ENCODE data around the gene BMI1.
A peak's percentile ranks its signal among the peaks of the same experiment; 100 is the strongest.

BMI1 gene

GRCh38 chr10:22324413-22324812 is 3.5 kb downstream of the BMI1 start:
- TF ChIP-seq CTCF (IDR thresholded peaks at IDR 0.05; ENCODE audit: low read depth, low read length, poor library complexity, severe bottlenecking) (no peak), EZH2phosphoT487 (IDR thresholded peaks at IDR 0.05; ENCODE audit: borderline replicate concordance, low read length) (peak; percentile 69)
- Histone ChIP-seq H3K4me1 (ENCODE audit: control insufficient read depth, low read length) (peaks cover 29% of the 10 kb centered on the region), H3K4me3 (ENCODE audit: low read length) (peak overlapping the region; percentile 77), H3K27ac (ENCODE audit: low read depth, low read length) (no peak overlapping the region), H3K79me2 (ENCODE audit: control insufficient read depth, low read length) (no peaks in the 10 kb centered on the region), H3F3A (ENCODE audit: control insufficient read depth, insufficient read depth) (peaks cover 43% of the 10 kb centered on the region), H3K9me2 (replicated peaks; ENCODE audit: control insufficient read depth, low read length) (no peaks in the 10 kb centered on the region), H4K20me1 (ENCODE audit: control insufficient read depth, insufficient read depth, low read depth, low read length) (peaks cover 17% of the 10 kb centered on the region; the same call in 1 of the 2 replicates), H3K4me2 (ENCODE audit: low read length) (peak overlapping the region; percentile 97), H3K27me3 (ENCODE audit: control insufficient read depth, low read length) (peaks cover 62% of the 10 kb centered on the region), H3K9me3 (ENCODE audit: control insufficient read depth, insufficient read depth, low read length) (no peaks in the 10 kb centered on the region), H3K36me3 (ENCODE audit: control insufficient read depth, low read length) (peaks cover under 1% of the 10 kb centered on the region; the same call in 1 of the 2 replicates)

GRCh38 chr10:22324893-22325271 is 4.0 kb downstream of the BMI1 start:
- no peaks in the 10 kb centered on the region for H3K79me2 ChIP-seq (ENCODE audit: control insufficient read depth, low read length)
- no peaks in the 10 kb centered on the region for H3K9me2 ChIP-seq (replicated peaks; ENCODE audit: control insufficient read depth, low read length)
- H3K4me2 ChIP-seq (ENCODE audit: low read length), result peak overlapping the region; percentile 97
- H3K4me1 ChIP-seq (ENCODE audit: control insufficient read depth, low read length), result peaks cover 24% of the 10 kb centered on the region
- TF ChIP-seq EZH2phosphoT487 (IDR thresholded peaks at IDR 0.05; ENCODE audit: borderline replicate concordance, low read length) (no peak), CTCF (IDR thresholded peaks at IDR 0.05; ENCODE audit: low read depth, low read length, poor library complexity, severe bottlenecking) (no peak)
- peaks cover 4% of the 10 kb centered on the region; the same call in 1 of the 2 replicates for H3K36me3 ChIP-seq (ENCODE audit: control insufficient read depth, low read length)
- peak overlapping the region; percentile 77 for H3K4me3 ChIP-seq (ENCODE audit: low read length)
- H3K9me3 ChIP-seq (ENCODE audit: control insufficient read depth, insufficient read depth, low read length), result no peaks in the 10 kb centered on the region
- peaks cover 57% of the 10 kb centered on the region for H3K27me3 ChIP-seq (ENCODE audit: control insufficient read depth, low read length)
- H3F3A ChIP-seq (ENCODE audit: control insufficient read depth, insufficient read depth), result peaks cover 40% of the 10 kb centered on the region
- peaks cover 13% of the 10 kb centered on the region; the same call in 1 of the 2 replicates for H4K20me1 ChIP-seq (ENCODE audit: control insufficient read depth, insufficient read depth, low read depth, low read length)
- no peak overlapping the region for H3K27ac ChIP-seq (ENCODE audit: low read depth, low read length)

GRCh38 chr10:22325272-22326144 is 4.6 kb downstream of the BMI1 start:
- Histone ChIP-seq H3K4me2 (ENCODE audit: low read length) (peak overlapping the region; percentile 97), H3K27ac (ENCODE audit: low read depth, low read length) (no peak overlapping the region), H3K79me2 (ENCODE audit: control insufficient read depth, low read length) (no peaks in the 10 kb centered on the region), H3F3A (ENCODE audit: control insufficient read depth, insufficient read depth) (peaks cover 36% of the 10 kb centered on the region), H3K4me3 (ENCODE audit: low read length) (peak overlapping the region; percentile 77), H4K20me1 (ENCODE audit: control insufficient read depth, insufficient read depth, low read depth, low read length) (peaks cover 13% of the 10 kb centered on the region; the same call in 1 of the 2 replicates), H3K9me3 (ENCODE audit: control insufficient read depth, insufficient read depth, low read length) (no peaks in the 10 kb centered on the region), H3K36me3 (ENCODE audit: control insufficient read depth, low read length) (peaks cover 4% of the 10 kb centered on the region; the same call in 1 of the 2 replicates), H3K9me2 (replicated peaks; ENCODE audit: control insufficient read depth, low read length) (no peaks in the 10 kb centered on the region), H3K4me1 (ENCODE audit: control insufficient read depth, low read length) (peaks cover 20% of the 10 kb centered on the region), H3K27me3 (ENCODE audit: control insufficient read depth, low read length) (peaks cover 53% of the 10 kb centered on the region)
- no peak for TF ChIP-seq CTCF (IDR thresholded peaks at IDR 0.05; ENCODE audit: low read depth, low read length, poor library complexity, severe bottlenecking)
- no peak for TF ChIP-seq EZH2phosphoT487 (IDR thresholded peaks at IDR 0.05; ENCODE audit: borderline replicate concordance, low read length)
